Heart left ventricle (tissue), 16 donors: ENCODE measurements around the gene SHISA8. TPM values are rescaled to one million over a fixed set of nuclear protein-coding genes. Genes with fewer than 3 reads are reported as not detected.
A peak's percentile ranks its signal among the peaks of the same experiment; 100 is the strongest.

Experiments used
- ATAC-seq, 4 donors: fragments of 200-7000 bp; cut with Tn5 transposase; one replicate each; pipeline ENCODE4 v1.9.1; 2020 to 2022; ENCODE audit warnings: moderate library complexity in 4 of 4, mild to moderate bottlenecking in 3 of 4, moderate number of reproducible peaks in 1 of 4
- DNase-seq, 5 donors: peaks; one replicate each; pipeline ENCODE4 v3.0.0-alpha.2; 2020
- H3K27ac ChIP-seq, 12 donors: fragments of 200-600 bp; sonication (generic) in 4 of 12; one replicate each; pipeline versions ENCODE4 v1.5.0 to v1.8.0; 2016 to 2022; ENCODE audit warnings: mild to moderate bottlenecking in 2 of 12
- H3K27me3 ChIP-seq, 9 donors: fragments of 200-600 bp; sonication (generic) in 2 of 9; one replicate each; pipeline versions ENCODE4 v1.5.1 to v1.8.0; 2016 to 2022; ENCODE audit warnings: mild to moderate bottlenecking in 3 of 9
- H3K36me3 ChIP-seq, 9 donors: fragments of 200-600 bp; sonication (generic) in 2 of 9; one replicate each; pipeline versions ENCODE4 v1.5.0 to v1.8.0; 2018 to 2022; ENCODE audit warnings: mild to moderate bottlenecking in 2 of 9
- H3K4me1 ChIP-seq, 12 donors: fragments of 200-600 bp; sonication (generic) in 4 of 12; one replicate each; pipeline versions ENCODE4 v1.5.0 to v1.8.0; 2016 to 2022; ENCODE audit warnings: mild to moderate bottlenecking in 3 of 12
- H3K4me3 ChIP-seq, 12 donors: fragments of 200-600 bp; sonication (generic) in 4 of 12; one replicate each; pipeline versions ENCODE4 v1.5.0 to v1.8.0; 2017 to 2022; ENCODE audit warnings: mild to moderate bottlenecking in 9 of 12, moderate library complexity in 4 of 12
- H3K9me3 ChIP-seq, 12 donors: fragments of 200-600 bp; sonication (generic) in 4 of 12; one replicate each; pipeline versions ENCODE4 v1.5.0 to v1.8.0; 2016 to 2022; ENCODE audit warnings: mild to moderate bottlenecking in 1 of 12
- POLR2A ChIP-seq, 2 donors: fragments of 450-650 bp; IDR thresholded peaks; one replicate each; pipeline ENCODE4 v1.6.1; 2017; ENCODE audit warnings: antibody characterized with exemption in 2 of 2, mild to moderate bottlenecking in 2 of 2, moderate library complexity in 2 of 2
- WGBS, 4 donors: extraction: QIAGEN DNeasy Blood & Tissue Kit in 2 of 4; methylation state at CpG; one replicate each; pipeline versions ENCODE4 v1.1.5 to v1.1.7; 2013 to 2018; 5-methylcytosine and 5-hydroxymethylcytosine counted together
- intact Hi-C, 10 donors: fragments of 100-400 bp; cut with DNase I; formaldehyde crosslinking; loops; one replicate each; pipeline versions ENCODE4 v1.11.1 to v1.14.2; 2022
- polyA plus RNA-seq, 2 donors: library from polyadenylated mRNA; stranded (reverse); fragments of 200-250 nt; gene quantifications; one replicate each; pipeline ENCODE4 v1.2.3, GENCODE V29; 2013
- total RNA-seq, 9 donors: library from RNA; depleted of rRNA in 2 of 9; stranded (reverse); fragments of >200 nt in 2 of 9; fragmentation: NEBNext Ultra II Directional in 3 of 9; extraction: Animal tissue kit (Norgen Biotek cat#: 25700) in 3 of 9; gene quantifications; one replicate each; pipeline versions ENCODE4 v1.1.0 to v1.2.4, GENCODE V29; 2016 to 2023
- TF ChIP-seq, protein P1 (sequence below), 12 donors: fragments of 200-600 bp; sonication (generic) in 4 of 12; IDR thresholded peaks; one replicate each; pipeline versions ENCODE4 v1.5.0 to v1.8.0; 2018 to 2022; ENCODE audit warnings: antibody characterized with exemption in 12 of 12, mild to moderate bottlenecking in 5 of 12
- donor health status: ischemic (EF 13 %, LVEDD 7.1; RV severe dilation, severe dysfunction).
- donor health status: healthy with polysubstance abuse.
- donor health status: DM: no; HTN: yes; CAD: no.
- donor health status: DM: no; HTN: no; CAD: no.
- donor health status: ischemic (EF 25% LVEDD 6.9; RV normal size, moderate dysfunction).
- donor health status: ischemic (EF 25% LVEDD 5.7; RV mildly dilated, moderate dysfunction).
- donor health status: healthy.
- donor health status: DM: yes; HTN: yes; CAD: no.
- donor health status: ischemic (EF 35%, LVEDD 5.7; RV mildly dilated, moderate dysfunction).
- donor health status: nonischemic (EF 11% LVEDD 7.7; RV severe dilation, severe dysfunction).
- donor health status: DM: yes; HTN: yes; CAD: no.
- donor health status: PGD.
- donor health status: ischemic (EF 29% LVEDD 5.4; RV normal size, mild dysfunction).
- donor health status: nonischemic (EF 23%, LVEDD 6.1; RV moderate dilation, normal function).

The SHISA8 gene
- total and polyA plus RNA-seq, 11 donors: 0.48 to 4.4 (median 1.2) TPM; not detected in 1

DNA sequence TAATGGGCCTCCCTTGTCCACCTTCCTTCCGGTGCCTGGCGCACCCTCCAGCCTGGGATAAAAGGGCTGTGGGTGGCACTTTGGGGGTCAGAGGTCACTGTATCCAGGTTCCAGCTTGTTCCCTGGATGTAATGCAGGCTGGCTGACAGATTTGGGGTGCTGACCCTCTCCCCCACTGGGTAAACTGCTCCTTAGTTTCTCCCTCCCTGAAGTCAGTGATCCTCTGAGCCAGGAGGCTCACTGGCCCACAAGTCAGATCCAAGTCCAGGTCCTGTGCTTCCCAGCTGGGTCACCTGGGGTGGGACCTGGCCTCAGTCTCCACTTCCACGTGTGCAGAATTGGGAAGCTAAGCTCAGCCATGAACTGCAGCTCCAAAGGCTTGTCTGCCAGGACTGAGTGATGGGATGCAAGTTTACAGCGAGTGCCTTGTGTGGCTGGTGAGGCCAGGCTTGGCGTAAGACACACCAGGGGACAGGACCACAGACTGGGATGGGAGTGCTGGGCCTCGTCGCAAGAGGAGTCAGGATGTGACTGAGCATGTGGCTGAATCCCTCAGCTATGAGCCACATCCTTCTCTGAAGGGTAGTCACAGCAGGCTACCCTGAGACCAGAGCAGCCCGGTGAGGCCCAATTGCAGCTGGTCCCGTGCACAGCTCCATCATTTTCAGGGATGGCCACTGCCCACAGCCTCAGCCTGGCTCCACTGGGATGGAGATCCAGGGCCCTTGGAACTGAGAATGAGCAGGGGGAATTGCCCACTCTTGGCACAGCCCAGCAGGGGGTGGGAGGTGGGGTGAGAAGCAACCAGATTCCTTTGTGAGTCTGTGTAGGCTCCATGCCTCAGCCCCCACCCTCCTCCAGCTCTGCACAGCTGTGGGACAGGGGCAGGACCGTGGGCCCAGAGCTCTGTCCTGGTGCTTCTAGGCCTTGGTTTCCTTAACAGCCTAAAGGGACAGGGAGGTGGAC, 7.2 kb downstream of the SHISA8 start:
- no peak for DNase-seq
- peaks cover 0 to 47% (median 35%) of the 10 kb centered on the region in 9 donors for H3K36me3 ChIP-seq
- H3K27me3 ChIP-seq: peaks cover 1 to 33% (median 17%) of the 10 kb centered on the region in 9 donors
- peak overlapping the region in 1 of 12 donors; percentile 25 for H3K27ac ChIP-seq
- H3K4me3 ChIP-seq: no peak overlapping the region
- no peaks in the 10 kb centered on the region for H3K9me3 ChIP-seq
- peaks cover 0 to 46% (median 23%) of the 10 kb centered on the region in 12 donors for H3K4me1 ChIP-seq
- TF ChIP-seq POLR2A (IDR thresholded peaks at IDR 0.05): no peak
- TF ChIP-seq, protein P1, sequence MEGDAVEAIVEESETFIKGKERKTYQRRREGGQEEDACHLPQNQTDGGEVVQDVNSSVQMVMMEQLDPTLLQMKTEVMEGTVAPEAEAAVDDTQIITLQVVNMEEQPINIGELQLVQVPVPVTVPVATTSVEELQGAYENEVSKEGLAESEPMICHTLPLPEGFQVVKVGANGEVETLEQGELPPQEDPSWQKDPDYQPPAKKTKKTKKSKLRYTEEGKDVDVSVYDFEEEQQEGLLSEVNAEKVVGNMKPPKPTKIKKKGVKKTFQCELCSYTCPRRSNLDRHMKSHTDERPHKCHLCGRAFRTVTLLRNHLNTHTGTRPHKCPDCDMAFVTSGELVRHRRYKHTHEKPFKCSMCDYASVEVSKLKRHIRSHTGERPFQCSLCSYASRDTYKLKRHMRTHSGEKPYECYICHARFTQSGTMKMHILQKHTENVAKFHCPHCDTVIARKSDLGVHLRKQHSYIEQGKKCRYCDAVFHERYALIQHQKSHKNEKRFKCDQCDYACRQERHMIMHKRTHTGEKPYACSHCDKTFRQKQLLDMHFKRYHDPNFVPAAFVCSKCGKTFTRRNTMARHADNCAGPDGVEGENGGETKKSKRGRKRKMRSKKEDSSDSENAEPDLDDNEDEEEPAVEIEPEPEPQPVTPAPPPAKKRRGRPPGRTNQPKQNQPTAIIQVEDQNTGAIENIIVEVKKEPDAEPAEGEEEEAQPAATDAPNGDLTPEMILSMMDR (IDR thresholded peaks at IDR 0.05): no peak
- WGBS, 4 donors: 78 to 88% (median 83%) methylated on average over 10 of the region's 10 CpGs
- no peak for ATAC-seq
- intact Hi-C loops: loop anchor here in 1 of 10 donors (1.0 kb wide), 1 partner anchor 63 kb away; no protein-coding TSS in a partner anchor

DNA sequence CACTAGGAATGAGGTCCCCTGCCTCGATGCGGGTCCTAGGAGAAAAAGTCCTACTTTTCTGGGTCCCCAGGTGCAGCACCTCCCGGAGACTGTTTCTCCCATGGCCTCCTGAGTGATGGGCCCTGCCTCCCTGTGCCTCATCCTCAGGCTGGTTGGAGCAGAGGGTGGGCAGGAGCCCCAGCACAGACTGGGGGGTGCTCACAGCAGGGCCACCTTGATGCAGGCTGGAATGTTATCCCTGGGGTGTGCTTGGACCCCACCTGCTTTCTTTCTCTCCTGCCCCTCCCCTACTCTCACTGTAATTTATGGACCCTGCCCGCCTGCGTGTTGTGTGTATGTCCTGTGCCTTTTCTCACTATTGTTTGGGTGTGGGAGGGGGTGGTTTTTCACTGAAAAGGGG, 8.1 kb downstream of the SHISA8 start:
- ATAC-seq: no peak
- WGBS, 4 donors: 92 to 97% (median 95%) methylated on average over 5 of the region's 5 CpGs
- H3K27ac ChIP-seq: no peak overlapping the region
- TF ChIP-seq, protein P1 (IDR thresholded peaks at IDR 0.05): no peak
- TF ChIP-seq POLR2A (IDR thresholded peaks at IDR 0.05): no peak
- H3K36me3 ChIP-seq: peaks cover 0 to 55% (median 42%) of the 10 kb centered on the region in 9 donors
- intact Hi-C loops: loop anchor here in 1 of 10 donors (1.0 kb wide), 1 partner anchor 63 kb away; no protein-coding TSS in a partner anchor
- no peaks in the 10 kb centered on the region for H3K9me3 ChIP-seq
- H3K27me3 ChIP-seq: peaks cover 0 to 24% (median 9%) of the 10 kb centered on the region in 9 donors
- H3K4me1 ChIP-seq: peaks cover 0 to 49% (median 23%) of the 10 kb centered on the region in 12 donors
- no peak overlapping the region for H3K4me3 ChIP-seq
- no peak for DNase-seq

DNA sequence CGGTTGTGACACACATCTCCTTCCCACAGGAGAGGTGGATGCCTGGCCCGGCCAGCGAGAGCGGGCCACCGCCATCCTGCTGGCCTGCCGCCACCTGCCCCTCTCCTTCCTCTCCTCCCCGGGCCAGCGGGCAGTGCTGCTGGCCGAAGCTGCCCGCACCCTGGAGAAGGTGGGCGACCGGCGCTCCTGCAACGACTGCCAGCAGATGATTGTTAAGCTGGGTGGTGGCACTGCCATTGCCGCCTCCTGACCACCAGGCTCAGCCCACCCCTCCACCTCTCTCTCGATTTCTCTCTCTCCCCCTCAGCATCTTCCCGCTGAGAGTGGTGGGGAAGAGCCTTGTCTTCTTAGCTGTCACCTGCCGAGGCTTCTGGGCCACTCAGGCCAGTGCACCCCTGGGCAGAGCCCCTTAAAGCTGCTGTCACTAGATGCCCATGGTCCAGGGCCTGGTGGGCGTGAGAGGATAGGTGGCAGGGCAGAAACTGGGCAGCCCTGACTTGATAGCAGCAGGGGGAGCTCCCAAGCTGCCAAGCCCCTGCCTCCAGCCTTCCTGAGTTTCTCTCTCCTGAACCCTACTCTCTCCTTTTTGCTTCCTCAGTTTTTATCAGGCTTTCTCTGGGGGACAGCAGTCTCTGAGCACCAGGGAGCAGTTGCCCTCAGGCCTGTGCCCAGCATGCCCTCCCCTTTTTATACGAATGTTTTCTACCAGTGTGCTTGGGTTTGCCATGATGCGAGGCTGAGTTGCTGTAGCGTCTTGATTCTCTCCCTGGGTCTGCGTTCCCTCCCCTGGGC, 9.3 kb downstream of the SHISA8 start:
- H3K27me3 ChIP-seq: peaks cover 0 to 12% (median under 1%) of the 10 kb centered on the region in 9 donors

More for the DNA sequence above, 9.3 kb downstream of the SHISA8 start:
- Histone ChIP-seq H3K36me3 (peaks cover 0 to 66% (median 53%) of the 10 kb centered on the region in 9 donors), H3K4me3 (no peak overlapping the region), H3K9me3 (no peaks in the 10 kb centered on the region), H3K27ac (no peak overlapping the region), H3K4me1 (peaks cover 0 to 43% (median 16%) of the 10 kb centered on the region in 12 donors)
- ATAC-seq: no peak
- intact Hi-C loops: no loop called here
- TF ChIP-seq, protein P1 (IDR thresholded peaks at IDR 0.05): no peak
- TF ChIP-seq POLR2A (IDR thresholded peaks at IDR 0.05): no peak
- DNase-seq: no peak
- 88 to 93% (median 91%) methylated on average over 23 of the region's 23 CpGs for WGBS, 4 donors
